GM23338 (cell line): ENCODE results near the gene IQGAP1. TPM values are rescaled to one million over a fixed set of nuclear protein-coding genes. Genes with fewer than 3 reads are reported as not detected.

Experiments
- ATAC-seq: fragments of 200-7000 bp; cut with Tn5 transposase; 3 replicates; pipeline ENCODE4 v1.9.1; 2020
- DNase-seq: peaks from one replicate; pipeline ENCODE4 v3.0.0-alpha.2; 2015; ENCODE audit warnings: low spot score
- H2AFZ ChIP-seq: fragments of 200-600 bp; sonication (generic); 2 replicates; pipeline ENCODE4 v1.8.0; 2016; ENCODE audit warnings: antibody characterized with exemption, mild to moderate bottlenecking, moderate library complexity
- H3F3A ChIP-seq: fragments of 200-600 bp; sonication (generic); replicated peaks from 2 replicates; pipeline ENCODE4 v1.8.0; 2017; ENCODE audit warnings: antibody characterized with exemption, mixed run types, low read depth
- H3K27ac ChIP-seq: fragments of 200-600 bp; sonication (generic); 2 replicates; pipeline ENCODE4 v1.6.1; 2016; ENCODE audit warnings: low read depth
- H3K27me3 ChIP-seq: fragments of 200-600 bp; sonication (generic); 2 replicates; pipeline ENCODE4 v1.8.0; 2016; ENCODE audit warnings: mild to moderate bottlenecking, mixed run types, moderate library complexity; ENCODE audit not compliant: insufficient read depth
- H3K36me3 ChIP-seq: fragments of 200-600 bp; sonication (generic); 2 replicates; pipeline ENCODE4 v1.8.0; 2016; ENCODE audit warnings: mild to moderate bottlenecking; ENCODE audit not compliant: insufficient read depth
- H3K4me1 ChIP-seq: fragments of 200-600 bp; sonication (generic); 2 replicates; pipeline ENCODE4 v1.8.0; 2016; ENCODE audit warnings: mild to moderate bottlenecking, moderate library complexity; ENCODE audit not compliant: insufficient read depth
- H3K4me2 ChIP-seq: fragments of 200-600 bp; sonication (generic); 2 replicates; pipeline ENCODE4 v1.7.1; 2017; ENCODE audit warnings: mixed run types
- H3K4me3 ChIP-seq: fragments of 200-600 bp; sonication (generic); 2 replicates; pipeline ENCODE4 v1.6.1; 2016; ENCODE audit warnings: mixed run types
- H3K79me2 ChIP-seq: fragments of 200-600 bp; sonication (generic); replicated peaks from 2 replicates; pipeline ENCODE4 v1.8.0; 2017; ENCODE audit warnings: mild to moderate bottlenecking; ENCODE audit not compliant: insufficient read depth
- H3K9me2 ChIP-seq: fragments of 200-600 bp; sonication (generic); 2 replicates; pipeline ENCODE4 v1.8.0; 2017; ENCODE audit not compliant: insufficient read depth
- H4K20me1 ChIP-seq: fragments of 200-600 bp; sonication (generic); replicated peaks from 2 replicates; pipeline ENCODE4 v1.8.0; 2017; ENCODE audit warnings: mild to moderate bottlenecking; ENCODE audit not compliant: insufficient read depth
- H3K27ac Mint-ChIP-seq: 2 replicates; pipeline ENCODE4 v1.8.0; 2020; ENCODE audit warnings: inconsistent platforms, mild to moderate bottlenecking, moderate library complexity, mixed read lengths
- H3K27me3 Mint-ChIP-seq: 3 replicates; pipeline ENCODE4 v1.8.0; 2022; ENCODE audit warnings: low read depth, mild to moderate bottlenecking, moderate library complexity, mixed read lengths, inconsistent platforms; ENCODE audit not compliant: insufficient read depth, poor library complexity
- H3K36me3 Mint-ChIP-seq: 3 replicates; pipeline ENCODE4 v1.8.0; 2021; ENCODE audit warnings: low read depth, mild to moderate bottlenecking, inconsistent platforms, moderate library complexity, mixed read lengths
- H3K4me1 Mint-ChIP-seq: 3 replicates; pipeline ENCODE4 v1.8.0; 2020; ENCODE audit warnings: mild to moderate bottlenecking, inconsistent platforms, mixed read lengths
- H3K4me3 Mint-ChIP-seq: 3 replicates; pipeline ENCODE4 v1.8.0; 2021; ENCODE audit warnings: moderate library complexity, mild to moderate bottlenecking, inconsistent platforms, mixed read lengths
- H3K9me3 Mint-ChIP-seq: 3 replicates; pipeline ENCODE4 v1.8.0; 2020; ENCODE audit warnings: moderate library complexity, mild to moderate bottlenecking, inconsistent platforms, mixed read lengths
- CREB1 ChIP-seq: fragments of 250-450 bp; sonication (Bioruptor Pico); IDR thresholded peaks from 2 replicates; pipeline ENCODE4 v1.5.0; 2020; ENCODE audit warnings: low read depth, mild to moderate bottlenecking, moderate library complexity
- EZH2 ChIP-seq: fragments of 200-600 bp; sonication (generic); IDR thresholded peaks from one replicate; pipeline ENCODE4 v1.8.0; 2017; ENCODE audit warnings: antibody characterized with exemption, mild to moderate bottlenecking, low read depth; ENCODE audit not compliant: unreplicated experiment
- EZH2phosphoT487 ChIP-seq: fragments of 200-600 bp; sonication (generic); IDR thresholded peaks from one replicate; pipeline ENCODE4 v1.8.1; 2018; ENCODE audit warnings: antibody characterized with exemption; ENCODE audit not compliant: unreplicated experiment
- JUNB ChIP-seq: IDR thresholded peaks from one replicate; pipeline ENCODE4 v1.6.1; 2016; ENCODE audit warnings: antibody characterized with exemption; ENCODE audit not compliant: unreplicated experiment
- NANOG ChIP-seq: IDR thresholded peaks from 2 replicates; pipeline ENCODE4 v1.6.1; 2016; ENCODE audit warnings: antibody characterized with exemption, borderline replicate concordance
- POLR2AphosphoS5 ChIP-seq: IDR thresholded peaks from 2 replicates; pipeline ENCODE4 v1.6.1; 2016; ENCODE audit warnings: antibody characterized with exemption, low read depth
- STAT1 ChIP-seq: IDR thresholded peaks from one replicate; pipeline ENCODE4 v1.6.1; 2016; ENCODE audit warnings: antibody characterized with exemption; ENCODE audit not compliant: unreplicated experiment
- ZNF114 ChIP-seq: fragments of 250-450 bp; sonication (Bioruptor Pico); IDR thresholded peaks from 2 replicates; pipeline ENCODE4 v1.5.0; 2020; ENCODE audit warnings: mild to moderate bottlenecking, moderate library complexity
- ZNF331 ChIP-seq: fragments of 250-450 bp; sonication (Bioruptor Pico); IDR thresholded peaks from 2 replicates; pipeline ENCODE4 v1.5.0; 2020; ENCODE audit warnings: low read depth, mild to moderate bottlenecking, moderate library complexity
- polyA plus RNA-seq: library from polyadenylated mRNA; unstranded; fragments of >200 nt; fragmentation: Nextera tagmentation; extraction: Ambion mirVana; gene quantifications from 2 replicates; pipeline ENCODE4 v1.2.1, GENCODE V29; 2016
- total RNA-seq: library from RNA; depleted of rRNA; stranded (reverse); fragments of >200 nt; shearing (Covaris generic); gene quantifications from 2 replicates; pipeline ENCODE4 v1.2.3, GENCODE V29; 2014
- TF ChIP-seq, protein P1 (sequence below), 2 experiments: fragments of 200-600 bp in 1 of 2; sonication (generic) in 1 of 2; conservative IDR thresholded peaks; 2 replicates each; pipeline versions ENCODE4 v1.5.1 to v1.6.1; 2016 to 2017; ENCODE audit warnings: antibody characterized with exemption in 2 of 2, low read depth in 2 of 2, mild to moderate bottlenecking in 2 of 2, moderate library complexity in 1 of 2
- TF ChIP-seq, protein P2 (sequence below): IDR thresholded peaks from one replicate; pipeline ENCODE4 v1.6.1; 2018; ENCODE audit warnings: antibody characterized with exemption; ENCODE audit not compliant: unreplicated experiment
- TF ChIP-seq, protein P3 (sequence below): fragments of 250-450 bp; sonication (Bioruptor Pico); IDR thresholded peaks from 2 replicates; pipeline ENCODE4 v1.5.0; 2020; ENCODE audit warnings: mild to moderate bottlenecking, moderate library complexity
- TF ChIP-seq, protein P4 (sequence below): IDR thresholded peaks from 2 replicates; pipeline ENCODE4 v1.6.1; 2016; ENCODE audit warnings: antibody characterized with exemption

IQGAP1 gene
- total and polyA plus RNA-seq, 2 experiments from 2014 or later: 92.7 to 159 TPM

DNA sequence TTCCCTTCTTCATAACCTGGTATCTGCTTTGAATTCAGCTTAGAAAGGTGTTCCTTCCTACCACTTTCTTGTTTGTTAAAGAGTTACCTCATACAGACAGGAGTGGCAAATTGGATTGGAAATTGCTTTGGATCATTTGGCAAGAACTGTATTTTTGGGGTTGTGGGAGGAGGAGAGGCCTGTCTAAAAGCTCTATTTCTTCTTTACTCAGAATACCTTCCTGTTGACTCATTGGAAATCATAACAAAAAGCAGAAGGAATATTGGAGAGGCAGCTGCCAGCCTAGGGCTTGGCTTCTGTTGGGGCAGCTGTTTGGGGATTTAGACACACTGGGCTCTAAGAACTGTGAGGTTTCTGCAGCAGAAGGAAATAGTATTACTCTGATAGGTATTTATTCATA, 14.2 kb downstream of the IQGAP1 start:
- peak overlapping the region; percentile 18 for H3K27ac ChIP-seq
- TF ChIP-seq JUNB: no peak
- TF ChIP-seq, protein P1, sequence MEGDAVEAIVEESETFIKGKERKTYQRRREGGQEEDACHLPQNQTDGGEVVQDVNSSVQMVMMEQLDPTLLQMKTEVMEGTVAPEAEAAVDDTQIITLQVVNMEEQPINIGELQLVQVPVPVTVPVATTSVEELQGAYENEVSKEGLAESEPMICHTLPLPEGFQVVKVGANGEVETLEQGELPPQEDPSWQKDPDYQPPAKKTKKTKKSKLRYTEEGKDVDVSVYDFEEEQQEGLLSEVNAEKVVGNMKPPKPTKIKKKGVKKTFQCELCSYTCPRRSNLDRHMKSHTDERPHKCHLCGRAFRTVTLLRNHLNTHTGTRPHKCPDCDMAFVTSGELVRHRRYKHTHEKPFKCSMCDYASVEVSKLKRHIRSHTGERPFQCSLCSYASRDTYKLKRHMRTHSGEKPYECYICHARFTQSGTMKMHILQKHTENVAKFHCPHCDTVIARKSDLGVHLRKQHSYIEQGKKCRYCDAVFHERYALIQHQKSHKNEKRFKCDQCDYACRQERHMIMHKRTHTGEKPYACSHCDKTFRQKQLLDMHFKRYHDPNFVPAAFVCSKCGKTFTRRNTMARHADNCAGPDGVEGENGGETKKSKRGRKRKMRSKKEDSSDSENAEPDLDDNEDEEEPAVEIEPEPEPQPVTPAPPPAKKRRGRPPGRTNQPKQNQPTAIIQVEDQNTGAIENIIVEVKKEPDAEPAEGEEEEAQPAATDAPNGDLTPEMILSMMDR (conservative IDR thresholded peaks at IDR 0.05; ENCODE audit: low read depth in 2 of 2): no peak
- TF ChIP-seq, protein P2, sequence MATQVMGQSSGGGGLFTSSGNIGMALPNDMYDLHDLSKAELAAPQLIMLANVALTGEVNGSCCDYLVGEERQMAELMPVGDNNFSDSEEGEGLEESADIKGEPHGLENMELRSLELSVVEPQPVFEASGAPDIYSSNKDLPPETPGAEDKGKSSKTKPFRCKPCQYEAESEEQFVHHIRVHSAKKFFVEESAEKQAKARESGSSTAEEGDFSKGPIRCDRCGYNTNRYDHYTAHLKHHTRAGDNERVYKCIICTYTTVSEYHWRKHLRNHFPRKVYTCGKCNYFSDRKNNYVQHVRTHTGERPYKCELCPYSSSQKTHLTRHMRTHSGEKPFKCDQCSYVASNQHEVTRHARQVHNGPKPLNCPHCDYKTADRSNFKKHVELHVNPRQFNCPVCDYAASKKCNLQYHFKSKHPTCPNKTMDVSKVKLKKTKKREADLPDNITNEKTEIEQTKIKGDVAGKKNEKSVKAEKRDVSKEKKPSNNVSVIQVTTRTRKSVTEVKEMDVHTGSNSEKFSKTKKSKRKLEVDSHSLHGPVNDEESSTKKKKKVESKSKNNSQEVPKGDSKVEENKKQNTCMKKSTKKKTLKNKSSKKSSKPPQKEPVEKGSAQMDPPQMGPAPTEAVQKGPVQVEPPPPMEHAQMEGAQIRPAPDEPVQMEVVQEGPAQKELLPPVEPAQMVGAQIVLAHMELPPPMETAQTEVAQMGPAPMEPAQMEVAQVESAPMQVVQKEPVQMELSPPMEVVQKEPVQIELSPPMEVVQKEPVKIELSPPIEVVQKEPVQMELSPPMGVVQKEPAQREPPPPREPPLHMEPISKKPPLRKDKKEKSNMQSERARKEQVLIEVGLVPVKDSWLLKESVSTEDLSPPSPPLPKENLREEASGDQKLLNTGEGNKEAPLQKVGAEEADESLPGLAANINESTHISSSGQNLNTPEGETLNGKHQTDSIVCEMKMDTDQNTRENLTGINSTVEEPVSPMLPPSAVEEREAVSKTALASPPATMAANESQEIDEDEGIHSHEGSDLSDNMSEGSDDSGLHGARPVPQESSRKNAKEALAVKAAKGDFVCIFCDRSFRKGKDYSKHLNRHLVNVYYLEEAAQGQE: no peak
- no peak for TF ChIP-seq CREB1 (CRISPR knock-in tag)
- TF ChIP-seq, protein P3, sequence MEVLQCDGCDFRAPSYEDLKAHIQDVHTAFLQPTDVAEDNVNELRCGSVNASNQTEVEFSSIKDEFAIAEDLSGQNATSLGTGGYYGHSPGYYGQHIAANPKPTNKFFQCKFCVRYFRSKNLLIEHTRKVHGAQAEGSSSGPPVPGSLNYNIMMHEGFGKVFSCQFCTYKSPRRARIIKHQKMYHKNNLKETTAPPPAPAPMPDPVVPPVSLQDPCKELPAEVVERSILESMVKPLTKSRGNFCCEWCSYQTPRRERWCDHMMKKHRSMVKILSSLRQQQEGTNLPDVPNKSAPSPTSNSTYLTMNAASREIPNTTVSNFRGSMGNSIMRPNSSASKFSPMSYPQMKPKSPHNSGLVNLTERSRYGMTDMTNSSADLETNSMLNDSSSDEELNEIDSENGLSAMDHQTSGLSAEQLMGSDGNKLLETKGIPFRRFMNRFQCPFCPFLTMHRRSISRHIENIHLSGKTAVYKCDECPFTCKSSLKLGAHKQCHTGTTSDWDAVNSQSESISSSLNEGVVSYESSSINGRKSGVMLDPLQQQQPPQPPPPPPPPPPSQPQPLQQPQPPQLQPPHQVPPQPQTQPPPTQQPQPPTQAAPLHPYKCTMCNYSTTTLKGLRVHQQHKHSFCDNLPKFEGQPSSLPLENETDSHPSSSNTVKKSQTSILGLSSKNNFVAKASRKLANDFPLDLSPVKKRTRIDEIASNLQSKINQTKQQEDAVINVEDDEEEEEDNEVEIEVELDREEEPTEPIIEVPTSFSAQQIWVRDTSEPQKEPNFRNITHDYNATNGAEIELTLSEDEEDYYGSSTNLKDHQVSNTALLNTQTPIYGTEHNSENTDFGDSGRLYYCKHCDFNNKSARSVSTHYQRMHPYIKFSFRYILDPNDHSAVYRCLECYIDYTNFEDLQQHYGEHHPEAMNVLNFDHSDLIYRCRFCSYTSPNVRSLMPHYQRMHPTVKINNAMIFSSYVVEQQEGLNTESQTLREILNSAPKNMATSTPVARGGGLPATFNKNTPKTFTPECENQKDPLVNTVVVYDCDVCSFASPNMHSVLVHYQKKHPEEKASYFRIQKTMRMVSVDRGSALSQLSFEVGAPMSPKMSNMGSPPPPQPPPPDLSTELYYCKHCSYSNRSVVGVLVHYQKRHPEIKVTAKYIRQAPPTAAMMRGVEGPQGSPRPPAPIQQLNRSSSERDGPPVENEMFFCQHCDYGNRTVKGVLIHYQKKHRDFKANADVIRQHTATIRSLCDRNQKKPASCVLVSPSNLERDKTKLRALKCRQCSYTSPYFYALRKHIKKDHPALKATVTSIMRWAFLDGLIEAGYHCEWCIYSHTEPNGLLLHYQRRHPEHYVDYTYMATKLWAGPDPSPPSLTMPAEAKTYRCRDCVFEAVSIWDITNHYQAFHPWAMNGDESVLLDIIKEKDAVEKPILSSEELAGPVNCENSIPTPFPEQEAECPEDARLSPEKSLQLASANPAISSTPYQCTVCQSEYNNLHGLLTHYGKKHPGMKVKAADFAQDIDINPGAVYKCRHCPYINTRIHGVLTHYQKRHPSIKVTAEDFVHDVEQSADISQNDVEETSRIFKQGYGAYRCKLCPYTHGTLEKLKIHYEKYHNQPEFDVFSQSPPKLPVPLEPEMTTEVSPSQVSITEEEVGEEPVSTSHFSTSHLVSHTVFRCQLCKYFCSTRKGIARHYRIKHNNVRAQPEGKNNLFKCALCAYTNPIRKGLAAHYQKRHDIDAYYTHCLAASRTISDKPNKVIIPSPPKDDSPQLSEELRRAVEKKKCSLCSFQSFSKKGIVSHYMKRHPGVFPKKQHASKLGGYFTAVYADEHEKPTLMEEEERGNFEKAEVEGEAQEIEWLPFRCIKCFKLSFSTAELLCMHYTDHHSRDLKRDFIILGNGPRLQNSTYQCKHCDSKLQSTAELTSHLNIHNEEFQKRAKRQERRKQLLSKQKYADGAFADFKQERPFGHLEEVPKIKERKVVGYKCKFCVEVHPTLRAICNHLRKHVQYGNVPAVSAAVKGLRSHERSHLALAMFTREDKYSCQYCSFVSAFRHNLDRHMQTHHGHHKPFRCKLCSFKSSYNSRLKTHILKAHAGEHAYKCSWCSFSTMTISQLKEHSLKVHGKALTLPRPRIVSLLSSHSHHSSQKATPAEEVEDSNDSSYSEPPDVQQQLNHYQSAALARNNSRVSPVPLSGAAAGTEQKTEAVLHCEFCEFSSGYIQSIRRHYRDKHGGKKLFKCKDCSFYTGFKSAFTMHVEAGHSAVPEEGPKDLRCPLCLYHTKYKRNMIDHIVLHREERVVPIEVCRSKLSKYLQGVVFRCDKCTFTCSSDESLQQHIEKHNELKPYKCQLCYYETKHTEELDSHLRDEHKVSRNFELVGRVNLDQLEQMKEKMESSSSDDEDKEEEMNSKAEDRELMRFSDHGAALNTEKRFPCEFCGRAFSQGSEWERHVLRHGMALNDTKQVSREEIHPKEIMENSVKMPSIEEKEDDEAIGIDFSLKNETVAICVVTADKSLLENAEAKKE (CRISPR knock-in tag): no peak
- TF ChIP-seq, protein P4, sequence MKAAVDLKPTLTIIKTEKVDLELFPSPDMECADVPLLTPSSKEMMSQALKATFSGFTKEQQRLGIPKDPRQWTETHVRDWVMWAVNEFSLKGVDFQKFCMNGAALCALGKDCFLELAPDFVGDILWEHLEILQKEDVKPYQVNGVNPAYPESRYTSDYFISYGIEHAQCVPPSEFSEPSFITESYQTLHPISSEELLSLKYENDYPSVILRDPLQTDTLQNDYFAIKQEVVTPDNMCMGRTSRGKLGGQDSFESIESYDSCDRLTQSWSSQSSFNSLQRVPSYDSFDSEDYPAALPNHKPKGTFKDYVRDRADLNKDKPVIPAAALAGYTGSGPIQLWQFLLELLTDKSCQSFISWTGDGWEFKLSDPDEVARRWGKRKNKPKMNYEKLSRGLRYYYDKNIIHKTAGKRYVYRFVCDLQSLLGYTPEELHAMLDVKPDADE: no peak
- TF ChIP-seq ZNF331: no peak
- TF ChIP-seq POLR2AphosphoS5: no peak
- TF ChIP-seq EZH2phosphoT487: no peak
- TF ChIP-seq NANOG: no peak
- no peak for TF ChIP-seq EZH2
- TF ChIP-seq STAT1: no peak
- TF ChIP-seq ZNF114 (CRISPR knock-in tag): no peak
- Mint-ChIP-seq H3K4me3 (no peak overlapping the region), H3K27ac (peak overlapping the region; percentile 76), H3K9me3 (no peaks in the 10 kb centered on the region), H3K4me1 (peaks cover 60% of the 10 kb centered on the region), H3K36me3 (no peaks in the 10 kb centered on the region), H3K27me3 (peaks cover 2% of the 10 kb centered on the region)
- H3K4me1 ChIP-seq: peaks cover 60% of the 10 kb centered on the region
- DNase-seq: no peak
- H3F3A ChIP-seq: no peaks in the 10 kb centered on the region
- H3K9me2 ChIP-seq: no peaks in the 10 kb centered on the region
- peaks cover 100% of the 10 kb centered on the region for H3K79me2 ChIP-seq
- H4K20me1 ChIP-seq: no peaks in the 10 kb centered on the region; the same call in 1 of the 2 replicates
- ATAC-seq: no peak
- no peak overlapping the region for H3K4me3 ChIP-seq
- H3K36me3 ChIP-seq: no peaks in the 10 kb centered on the region
- peak overlapping the region; percentile 60; the same call in 1 of the 2 replicates for H3K4me2 ChIP-seq
- H2AFZ ChIP-seq: no peak overlapping the region
- H3K27me3 ChIP-seq: no peaks in the 10 kb centered on the region
